IPS-15b (cell line): ENCODE data around the gene SDR42E1.

Experiments
- H3K27me3 ChIP-seq: one replicate; pipeline ENCODE4 v1.6.1; 2013; ENCODE audit warnings: low read length; ENCODE audit not compliant: control insufficient read depth, insufficient read depth
- H3K36me3 ChIP-seq: one replicate; pipeline ENCODE4 v1.6.1; 2013; ENCODE audit warnings: low read length; ENCODE audit not compliant: control insufficient read depth, insufficient read depth
- H3K4me1 ChIP-seq: one replicate; pipeline ENCODE4 v1.6.1; 2013; ENCODE audit warnings: mild to moderate bottlenecking, low read length; ENCODE audit not compliant: control insufficient read depth, insufficient read depth
- H3K4me3 ChIP-seq: one replicate; pipeline ENCODE4 v1.5.1; 2013; ENCODE audit warnings: low read depth, low read length
- H3K9ac ChIP-seq: one replicate; pipeline ENCODE4 v1.6.1; 2013; ENCODE audit warnings: low read depth, mild to moderate bottlenecking, low read length
- H3K9me3 ChIP-seq: one replicate; pipeline ENCODE4 v1.6.1; 2013; ENCODE audit warnings: mild to moderate bottlenecking, low read length; ENCODE audit not compliant: control insufficient read depth, insufficient read depth

The SDR42E1 gene

GRCh38 chr16:82033683-82034300 lies 22.5 kb upstream of the SDR42E1 start:
- no peak overlapping the region for H3K9ac ChIP-seq
- no peaks in the 10 kb centered on the region for H3K4me1 ChIP-seq
- H3K9me3 ChIP-seq, result no peaks in the 10 kb centered on the region
- no peak overlapping the region for H3K4me3 ChIP-seq
- no peaks in the 10 kb centered on the region for H3K27me3 ChIP-seq
- H3K36me3 ChIP-seq, result no peaks in the 10 kb centered on the region

GRCh38 chr16:82033006-82033405 lies 21.7 kb upstream of the SDR42E1 start:
- no peak overlapping the region for H3K9ac ChIP-seq
- H3K9me3 ChIP-seq, result no peaks in the 10 kb centered on the region
- H3K27me3 ChIP-seq, result no peaks in the 10 kb centered on the region
- no peak overlapping the region for H3K4me3 ChIP-seq
- no peaks in the 10 kb centered on the region for H3K36me3 ChIP-seq
- no peaks in the 10 kb centered on the region for H3K4me1 ChIP-seq

GRCh38 chr16:82031116-82032084 lies 20.1 kb upstream of the SDR42E1 start:
- Histone ChIP-seq H3K9me3 (no peaks in the 10 kb centered on the region), H3K27me3 (no peaks in the 10 kb centered on the region), H3K9ac (no peak overlapping the region), H3K4me3 (no peak overlapping the region), H3K36me3 (no peaks in the 10 kb centered on the region), H3K4me1 (no peaks in the 10 kb centered on the region)

- Histone ChIP-seq H3K9me3 (no peaks in the 10 kb centered on the region), H3K4me1 (no peaks in the 10 kb centered on the region), H3K9ac (no peak overlapping the region)
Measured at GRCh38 chr16:82027629-82028064, 16.4 kb upstream of the SDR42E1 start.

GRCh38 chr16:82024883-82025282 lies 13.6 kb upstream of the SDR42E1 start:
- no peaks in the 10 kb centered on the region for H3K36me3 ChIP-seq
- H3K4me3 ChIP-seq, result no peak overlapping the region
- no peak overlapping the region for H3K9ac ChIP-seq
- no peaks in the 10 kb centered on the region for H3K27me3 ChIP-seq
- no peaks in the 10 kb centered on the region for H3K4me1 ChIP-seq
- no peaks in the 10 kb centered on the region for H3K9me3 ChIP-seq

More at GRCh38 chr16:82027629-82028064, 16.4 kb upstream of the SDR42E1 start:
- H3K4me3 ChIP-seq, result no peak overlapping the region
- no peaks in the 10 kb centered on the region for H3K27me3 ChIP-seq
- no peaks in the 10 kb centered on the region for H3K36me3 ChIP-seq

- Histone ChIP-seq H3K4me1 (no peaks in the 10 kb centered on the region), H3K27me3 (no peaks in the 10 kb centered on the region), H3K36me3 (no peaks in the 10 kb centered on the region), H3K9ac (no peak overlapping the region), H3K4me3 (no peak overlapping the region), H3K9me3 (no peaks in the 10 kb centered on the region)
Measured at GRCh38 chr16:82024316-82024715, 13.0 kb upstream of the SDR42E1 start.

GRCh38 chr16:82023206-82023605 lies 11.9 kb upstream of the SDR42E1 start:
- no peaks in the 10 kb centered on the region for H3K36me3 ChIP-seq
- H3K9me3 ChIP-seq, result no peaks in the 10 kb centered on the region
- no peak overlapping the region for H3K4me3 ChIP-seq
- H3K27me3 ChIP-seq, result no peaks in the 10 kb centered on the region
- H3K9ac ChIP-seq, result no peak overlapping the region
- no peaks in the 10 kb centered on the region for H3K4me1 ChIP-seq

- Histone ChIP-seq H3K36me3 (no peaks in the 10 kb centered on the region), H3K9me3 (no peaks in the 10 kb centered on the region), H3K4me1 (no peaks in the 10 kb centered on the region), H3K9ac (no peak overlapping the region), H3K4me3 (no peak overlapping the region), H3K27me3 (no peaks in the 10 kb centered on the region)
Measured at GRCh38 chr16:82020051-82020450, 8.8 kb upstream of the SDR42E1 start.

GRCh38 chr16:82019535-82019934 lies 8.3 kb upstream of the SDR42E1 start:
- H3K4me1 ChIP-seq, result no peaks in the 10 kb centered on the region
- no peak overlapping the region for H3K9ac ChIP-seq
- H3K9me3 ChIP-seq, result no peaks in the 10 kb centered on the region
- no peaks in the 10 kb centered on the region for H3K36me3 ChIP-seq
- H3K4me3 ChIP-seq, result no peak overlapping the region
- no peaks in the 10 kb centered on the region for H3K27me3 ChIP-seq

- no peak overlapping the region for H3K4me3 ChIP-seq
- no peaks in the 10 kb centered on the region for H3K36me3 ChIP-seq
- H3K27me3 ChIP-seq, result no peaks in the 10 kb centered on the region
- no peaks in the 10 kb centered on the region for H3K4me1 ChIP-seq
- no peak overlapping the region for H3K9ac ChIP-seq
- no peaks in the 10 kb centered on the region for H3K9me3 ChIP-seq
Measured at GRCh38 chr16:82017911-82018568, 6.8 kb upstream of the SDR42E1 start.

- Histone ChIP-seq H3K4me1 (no peaks in the 10 kb centered on the region), H3K36me3 (no peaks in the 10 kb centered on the region)
Measured at GRCh38 chr16:82016964-82017363, 5.7 kb upstream of the SDR42E1 start.

More at GRCh38 chr16:82016964-82017363, 5.7 kb upstream of the SDR42E1 start:
- H3K9me3 ChIP-seq, result no peaks in the 10 kb centered on the region
- H3K27me3 ChIP-seq, result no peaks in the 10 kb centered on the region
- no peak overlapping the region for H3K9ac ChIP-seq
- H3K4me3 ChIP-seq, result no peak overlapping the region
